ENCODE data around the gene KREMEN1.

KREMEN1 gene

DNA sequence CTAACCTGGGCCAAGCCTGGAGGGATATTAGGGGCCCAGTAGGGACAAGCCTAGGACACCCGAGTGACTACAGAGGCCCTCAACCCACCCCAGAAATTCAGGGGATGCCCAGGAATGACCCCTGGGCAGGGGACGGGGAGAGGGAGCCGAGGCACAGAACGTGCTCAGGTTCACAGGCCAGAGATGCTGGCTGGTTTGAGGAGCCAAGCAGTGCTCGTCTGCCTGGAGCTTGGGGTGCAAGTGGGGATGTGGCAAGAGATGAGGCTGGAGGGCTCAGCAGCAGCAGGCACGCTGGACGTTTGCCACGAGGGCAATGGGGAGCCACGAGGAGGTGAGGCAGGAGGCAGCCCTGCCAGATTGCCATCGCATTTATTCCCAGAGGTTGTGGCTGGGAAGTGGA lies 98.9 kb downstream of the KREMEN1 start:
- Histone ChIP-seq H4K20me1 (ENCODE audit: insufficient read depth, low read length) (no peaks in the 10 kb centered on the region), H2AFZ (ENCODE audit: low read depth, low read length) (no peak overlapping the region), H3K27ac (ENCODE audit: low read length) (no peak overlapping the region), H3K9me3 (ENCODE audit: insufficient read depth, low read length, severe bottlenecking) (peaks cover 12% of the 10 kb centered on the region), H3K9ac (ENCODE audit: low read depth, low read length) (no peak overlapping the region), H3K4me3 (ENCODE audit: low read depth in 1 of 2, low read length in 2 of 2) (no peak overlapping the region), H3K36me3 (ENCODE audit: insufficient read depth, low read length) (no peaks in the 10 kb centered on the region), H3K4me1 (ENCODE audit: insufficient read depth, low read length) (peaks cover 27% of the 10 kb centered on the region), H3K27me3 (ENCODE audit: insufficient read depth, low read length, poor library complexity) (no peaks in the 10 kb centered on the region), H3K4me2 (ENCODE audit: insufficient read depth, low read length) (no peak overlapping the region), H3K79me2 (ENCODE audit: insufficient read depth, low read length) (no peaks in the 10 kb centered on the region)
- ATAC-seq (ENCODE audit: insufficient read depth, low read depth) (no peak), DNase-seq (no peak)
- TF ChIP-seq, protein P1, sequence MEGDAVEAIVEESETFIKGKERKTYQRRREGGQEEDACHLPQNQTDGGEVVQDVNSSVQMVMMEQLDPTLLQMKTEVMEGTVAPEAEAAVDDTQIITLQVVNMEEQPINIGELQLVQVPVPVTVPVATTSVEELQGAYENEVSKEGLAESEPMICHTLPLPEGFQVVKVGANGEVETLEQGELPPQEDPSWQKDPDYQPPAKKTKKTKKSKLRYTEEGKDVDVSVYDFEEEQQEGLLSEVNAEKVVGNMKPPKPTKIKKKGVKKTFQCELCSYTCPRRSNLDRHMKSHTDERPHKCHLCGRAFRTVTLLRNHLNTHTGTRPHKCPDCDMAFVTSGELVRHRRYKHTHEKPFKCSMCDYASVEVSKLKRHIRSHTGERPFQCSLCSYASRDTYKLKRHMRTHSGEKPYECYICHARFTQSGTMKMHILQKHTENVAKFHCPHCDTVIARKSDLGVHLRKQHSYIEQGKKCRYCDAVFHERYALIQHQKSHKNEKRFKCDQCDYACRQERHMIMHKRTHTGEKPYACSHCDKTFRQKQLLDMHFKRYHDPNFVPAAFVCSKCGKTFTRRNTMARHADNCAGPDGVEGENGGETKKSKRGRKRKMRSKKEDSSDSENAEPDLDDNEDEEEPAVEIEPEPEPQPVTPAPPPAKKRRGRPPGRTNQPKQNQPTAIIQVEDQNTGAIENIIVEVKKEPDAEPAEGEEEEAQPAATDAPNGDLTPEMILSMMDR (IDR thresholded peaks at IDR 0.05; ENCODE audit: borderline replicate concordance, extremely low read depth, low read length, poor library complexity, severe bottlenecking) = no peak
- TF ChIP-seq EZH2 (IDR thresholded peaks at IDR 0.05; ENCODE audit: borderline replicate concordance, low read depth, low read length, severe bottlenecking) = no peak

DNA sequence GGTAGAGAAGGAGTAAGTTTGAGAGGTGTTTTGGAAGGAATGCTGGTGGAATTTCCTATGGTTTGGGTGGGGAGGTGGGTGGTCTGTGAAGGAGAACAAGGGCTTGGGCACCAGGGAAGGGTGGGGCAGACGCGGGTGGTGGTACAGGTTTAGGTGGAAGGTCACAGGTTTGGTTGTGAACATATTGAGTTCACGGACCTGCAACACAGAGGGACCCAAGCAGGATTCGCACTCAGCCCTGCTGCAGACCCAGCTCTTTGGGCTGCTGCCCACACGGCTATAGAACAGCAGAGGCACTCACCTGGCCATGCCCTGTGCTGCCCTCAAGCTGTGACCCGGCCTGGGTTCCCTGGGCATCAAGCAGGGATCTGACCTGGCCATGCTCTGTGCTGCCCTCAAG lies 99.4 kb downstream of the KREMEN1 start:
- Histone ChIP-seq H3K27ac (ENCODE audit: low read length) (peak overlapping the region; percentile 2; the same call in 1 of the 2 replicates), H3K79me2 (ENCODE audit: insufficient read depth, low read length) (no peaks in the 10 kb centered on the region), H3K36me3 (ENCODE audit: insufficient read depth, low read length) (no peaks in the 10 kb centered on the region), H2AFZ (ENCODE audit: low read depth, low read length) (no peak overlapping the region), H3K4me2 (ENCODE audit: insufficient read depth, low read length) (no peak overlapping the region), H3K4me3 (ENCODE audit: low read depth in 1 of 2, low read length in 2 of 2) (no peak overlapping the region), H4K20me1 (ENCODE audit: insufficient read depth, low read length) (no peaks in the 10 kb centered on the region), H3K9me3 (ENCODE audit: insufficient read depth, low read length, severe bottlenecking) (peaks cover 12% of the 10 kb centered on the region), H3K4me1 (ENCODE audit: insufficient read depth, low read length) (peaks cover 22% of the 10 kb centered on the region), H3K27me3 (ENCODE audit: insufficient read depth, low read length, poor library complexity) (no peaks in the 10 kb centered on the region), H3K9ac (ENCODE audit: low read depth, low read length) (no peak overlapping the region)
- TF ChIP-seq EZH2 (IDR thresholded peaks at IDR 0.05; ENCODE audit: borderline replicate concordance, low read depth, low read length, severe bottlenecking) = no peak
- TF ChIP-seq, protein P1 (IDR thresholded peaks at IDR 0.05; ENCODE audit: borderline replicate concordance, extremely low read depth, low read length, poor library complexity, severe bottlenecking) = no peak
- ATAC-seq (ENCODE audit: insufficient read depth, low read depth) (no peak), DNase-seq (no peak)

DNA sequence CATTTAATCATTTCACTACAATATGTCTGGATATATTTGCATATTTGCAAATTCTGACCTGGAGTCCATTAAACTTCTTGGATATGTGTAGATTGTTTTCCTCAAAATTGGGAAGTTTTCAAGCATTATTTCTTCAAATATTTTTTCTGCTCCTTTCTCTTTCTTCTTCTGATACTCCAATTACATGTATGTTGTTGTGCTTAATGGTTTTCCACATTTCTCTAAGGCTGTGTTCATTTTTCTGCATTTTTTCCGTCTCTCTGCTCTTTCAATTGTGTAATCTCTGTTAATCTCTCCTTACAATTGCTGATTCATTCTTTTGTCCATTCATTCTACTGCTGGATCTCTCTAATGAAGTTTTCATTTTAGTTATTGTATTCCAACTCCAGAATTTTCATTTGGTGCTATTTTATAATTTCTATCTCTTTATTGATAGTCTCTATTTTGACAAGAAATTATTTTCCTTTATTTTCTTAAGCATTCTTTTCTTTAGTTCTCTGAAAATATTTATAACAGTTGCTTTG lies 102.5 kb downstream of the KREMEN1 start:
- ATAC-seq (ENCODE audit: insufficient read depth, low read depth) (no peak), DNase-seq (no peak)
- Histone ChIP-seq H3K27ac (ENCODE audit: low read length) (no peak overlapping the region), H3K4me2 (ENCODE audit: insufficient read depth, low read length) (no peak overlapping the region), H3K79me2 (ENCODE audit: insufficient read depth, low read length) (no peaks in the 10 kb centered on the region), H2AFZ (ENCODE audit: low read depth, low read length) (no peak overlapping the region), H4K20me1 (ENCODE audit: insufficient read depth, low read length) (no peaks in the 10 kb centered on the region), H3K9me3 (ENCODE audit: insufficient read depth, low read length, severe bottlenecking) (peaks cover 12% of the 10 kb centered on the region), H3K36me3 (ENCODE audit: insufficient read depth, low read length) (peaks cover 6% of the 10 kb centered on the region; the same call in 1 of the 2 replicates), H3K27me3 (ENCODE audit: insufficient read depth, low read length, poor library complexity) (no peaks in the 10 kb centered on the region), H3K4me3 (ENCODE audit: low read depth in 1 of 2, low read length in 2 of 2) (no peak overlapping the region), H3K9ac (ENCODE audit: low read depth, low read length) (no peak overlapping the region), H3K4me1 (ENCODE audit: insufficient read depth, low read length) (no peaks in the 10 kb centered on the region)
- TF ChIP-seq, protein P1 (IDR thresholded peaks at IDR 0.05; ENCODE audit: borderline replicate concordance, extremely low read depth, low read length, poor library complexity, severe bottlenecking) = no peak
- no peak for TF ChIP-seq EZH2 (IDR thresholded peaks at IDR 0.05; ENCODE audit: borderline replicate concordance, low read depth, low read length, severe bottlenecking)

Data from DND-41 (cell line).